Fibroblast of mammary gland (primary cell): Measurements from ENCODE around the gene SLC9A6.

Experiments
- DNase-seq: peaks from one replicate; pipeline ENCODE4 v3.0.0-alpha.2; 2010; ENCODE audit warnings: low read depth
- H3K4me3 ChIP-seq: 2 replicates; pipeline ENCODE4 v1.5.1; 2011; ENCODE audit warnings: low read depth, mild to moderate bottlenecking, low read length, moderate library complexity; ENCODE audit not compliant: control insufficient read depth
- TF ChIP-seq, protein P1 (sequence below): conservative IDR thresholded peaks from 2 replicates; pipeline ENCODE4 v1.5.1; 2011; ENCODE audit warnings: low read depth, low read length, inconsistent platforms; ENCODE audit not compliant: control insufficient read depth, insufficient read depth

SLC9A6 gene

GRCh38 chrX:135975421-135975820 lies 9.8 kb upstream of the SLC9A6 start:
- TF ChIP-seq, protein P1, sequence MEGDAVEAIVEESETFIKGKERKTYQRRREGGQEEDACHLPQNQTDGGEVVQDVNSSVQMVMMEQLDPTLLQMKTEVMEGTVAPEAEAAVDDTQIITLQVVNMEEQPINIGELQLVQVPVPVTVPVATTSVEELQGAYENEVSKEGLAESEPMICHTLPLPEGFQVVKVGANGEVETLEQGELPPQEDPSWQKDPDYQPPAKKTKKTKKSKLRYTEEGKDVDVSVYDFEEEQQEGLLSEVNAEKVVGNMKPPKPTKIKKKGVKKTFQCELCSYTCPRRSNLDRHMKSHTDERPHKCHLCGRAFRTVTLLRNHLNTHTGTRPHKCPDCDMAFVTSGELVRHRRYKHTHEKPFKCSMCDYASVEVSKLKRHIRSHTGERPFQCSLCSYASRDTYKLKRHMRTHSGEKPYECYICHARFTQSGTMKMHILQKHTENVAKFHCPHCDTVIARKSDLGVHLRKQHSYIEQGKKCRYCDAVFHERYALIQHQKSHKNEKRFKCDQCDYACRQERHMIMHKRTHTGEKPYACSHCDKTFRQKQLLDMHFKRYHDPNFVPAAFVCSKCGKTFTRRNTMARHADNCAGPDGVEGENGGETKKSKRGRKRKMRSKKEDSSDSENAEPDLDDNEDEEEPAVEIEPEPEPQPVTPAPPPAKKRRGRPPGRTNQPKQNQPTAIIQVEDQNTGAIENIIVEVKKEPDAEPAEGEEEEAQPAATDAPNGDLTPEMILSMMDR, result no peak
- H3K4me3 ChIP-seq, result no peak overlapping the region
- no peak for DNase-seq

GRCh38 chrX:135977611-135978010 lies 7.6 kb upstream of the SLC9A6 start:
- peak; percentile 69 for DNase-seq
- H3K4me3 ChIP-seq, result no peak overlapping the region
- TF ChIP-seq, protein P1, result no peak

DNA sequence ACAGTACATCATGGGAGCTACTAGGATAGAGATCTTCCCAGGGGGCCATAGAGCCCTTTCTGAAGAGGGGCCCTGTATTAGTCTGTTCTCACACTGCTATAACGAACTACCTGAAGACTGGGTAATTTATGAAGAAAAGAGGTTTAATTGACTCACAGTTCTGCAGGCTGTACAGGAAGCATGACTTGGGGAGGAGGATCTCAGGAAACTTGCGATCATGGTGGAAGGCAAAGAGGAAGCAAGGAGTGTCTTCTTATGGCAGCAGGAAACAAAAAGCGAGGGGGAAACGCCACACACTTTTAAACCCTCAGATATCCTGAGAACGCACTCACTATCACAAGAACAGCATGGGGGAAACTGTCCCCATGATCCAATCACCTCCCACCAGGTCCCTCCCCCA lies 4.2 kb upstream of the SLC9A6 start:
- no peak overlapping the region for H3K4me3 ChIP-seq
- TF ChIP-seq, protein P1, result no peak
- no peak for DNase-seq

- no peak for DNase-seq
- TF ChIP-seq, protein P1, result no peak
- no peak overlapping the region for H3K4me3 ChIP-seq
Measured at GRCh38 chrX:135981668-135982067, 3.6 kb upstream of the SLC9A6 start.

GRCh38 chrX:135982860-135983259 lies 2.4 kb upstream of the SLC9A6 start:
- no peak overlapping the region for H3K4me3 ChIP-seq
- TF ChIP-seq, protein P1, result no peak
- DNase-seq, result peak; percentile 16

GRCh38 chrX:135984256-135984655 lies 979 bp upstream of the SLC9A6 start:
- H3K4me3 ChIP-seq, result peak overlapping the region; percentile 59
- DNase-seq, result no peak
- TF ChIP-seq, protein P1, result no peak

DNA sequence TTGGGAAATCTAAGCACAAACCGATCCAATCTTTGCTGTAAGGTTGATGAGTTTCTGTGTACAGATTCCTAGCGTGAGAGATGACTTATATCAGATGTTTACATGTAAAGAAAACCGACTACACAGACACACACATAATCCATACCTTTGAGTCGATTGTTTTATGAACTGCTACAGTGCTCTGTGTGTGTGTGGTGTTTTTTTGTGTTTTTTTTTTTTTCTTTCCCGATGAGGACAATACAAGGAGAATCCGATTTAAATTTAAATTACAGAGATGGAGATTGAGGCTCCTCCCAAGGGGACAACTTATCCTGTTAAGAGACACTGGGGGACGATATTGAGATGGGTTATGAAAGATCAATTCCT lies 461 bp upstream of the SLC9A6 start:
- TF ChIP-seq, protein P1, result no peak
- peak overlapping the region; percentile 59 for H3K4me3 ChIP-seq

More for the DNA sequence above, 461 bp upstream of the SLC9A6 start:
- no peak for DNase-seq
